ENCODE measurements around the gene MAP3K5.

Gene MAP3K5

GRCh38 chr6:136612666-136613389 lies 179.4 kb downstream of the MAP3K5 start:
- no peak for DNase-seq (ENCODE audit: low read depth)
- H3K4me3 ChIP-seq (ENCODE audit: low read length), result no peak overlapping the region
- TF ChIP-seq CTCF (IDR thresholded peaks at IDR 0.05; ENCODE audit: insufficient read depth, low read depth, low read length, missing control alignments), result no peak

GRCh38 chr6:136611746-136612145 lies 180.5 kb downstream of the MAP3K5 start:
- no peak overlapping the region for H3K4me3 ChIP-seq (ENCODE audit: low read length)
- no peak for TF ChIP-seq CTCF (IDR thresholded peaks at IDR 0.05; ENCODE audit: insufficient read depth, low read depth, low read length, missing control alignments)
- DNase-seq (ENCODE audit: low read depth), result no peak

GRCh38 chr6:136611133-136611532 lies 181.1 kb downstream of the MAP3K5 start:
- no peak for TF ChIP-seq CTCF (IDR thresholded peaks at IDR 0.05; ENCODE audit: insufficient read depth, low read depth, low read length, missing control alignments)
- no peak for DNase-seq (ENCODE audit: low read depth)
- H3K4me3 ChIP-seq (ENCODE audit: low read length), result no peak overlapping the region

GRCh38 chr6:136609873-136610706 lies 182.2 kb downstream of the MAP3K5 start:
- peak; percentile 98 for DNase-seq (ENCODE audit: low read depth)
- TF ChIP-seq CTCF (IDR thresholded peaks at IDR 0.05; ENCODE audit: insufficient read depth, low read depth, low read length, missing control alignments), result no peak

GRCh38 chr6:136608991-136609390 lies 183.3 kb downstream of the MAP3K5 start:
- TF ChIP-seq CTCF (IDR thresholded peaks at IDR 0.05; ENCODE audit: insufficient read depth, low read depth, low read length, missing control alignments), result no peak
- no peak overlapping the region for H3K4me3 ChIP-seq (ENCODE audit: low read length)
- peak; percentile 39 for DNase-seq (ENCODE audit: low read depth)

More at GRCh38 chr6:136609873-136610706, 182.2 kb downstream of the MAP3K5 start:
- H3K4me3 ChIP-seq (ENCODE audit: low read length), result no peak overlapping the region

- TF ChIP-seq CTCF (IDR thresholded peaks at IDR 0.05; ENCODE audit: insufficient read depth, low read depth, low read length, missing control alignments), result peak; percentile 95
- DNase-seq (ENCODE audit: low read depth), result peak; percentile 85
- H3K4me3 ChIP-seq (ENCODE audit: low read length), result no peak overlapping the region
These were observed 184.1 kb downstream of the MAP3K5 start for GRCh38 chr6:136607932-136608772.
